Measurements from ENCODE around the gene SCO2.

SCO2 gene

GRCh38 chr22:50487290-50488005 lies 38.0 kb downstream of the SCO2 start:
- TF ChIP-seq, protein P1, sequence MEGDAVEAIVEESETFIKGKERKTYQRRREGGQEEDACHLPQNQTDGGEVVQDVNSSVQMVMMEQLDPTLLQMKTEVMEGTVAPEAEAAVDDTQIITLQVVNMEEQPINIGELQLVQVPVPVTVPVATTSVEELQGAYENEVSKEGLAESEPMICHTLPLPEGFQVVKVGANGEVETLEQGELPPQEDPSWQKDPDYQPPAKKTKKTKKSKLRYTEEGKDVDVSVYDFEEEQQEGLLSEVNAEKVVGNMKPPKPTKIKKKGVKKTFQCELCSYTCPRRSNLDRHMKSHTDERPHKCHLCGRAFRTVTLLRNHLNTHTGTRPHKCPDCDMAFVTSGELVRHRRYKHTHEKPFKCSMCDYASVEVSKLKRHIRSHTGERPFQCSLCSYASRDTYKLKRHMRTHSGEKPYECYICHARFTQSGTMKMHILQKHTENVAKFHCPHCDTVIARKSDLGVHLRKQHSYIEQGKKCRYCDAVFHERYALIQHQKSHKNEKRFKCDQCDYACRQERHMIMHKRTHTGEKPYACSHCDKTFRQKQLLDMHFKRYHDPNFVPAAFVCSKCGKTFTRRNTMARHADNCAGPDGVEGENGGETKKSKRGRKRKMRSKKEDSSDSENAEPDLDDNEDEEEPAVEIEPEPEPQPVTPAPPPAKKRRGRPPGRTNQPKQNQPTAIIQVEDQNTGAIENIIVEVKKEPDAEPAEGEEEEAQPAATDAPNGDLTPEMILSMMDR (IDR thresholded peaks at IDR 0.05; ENCODE audit: low read depth, low read length) = no peak
- no peak for DNase-seq (ENCODE audit: extremely low read depth, low read depth)

DNA sequence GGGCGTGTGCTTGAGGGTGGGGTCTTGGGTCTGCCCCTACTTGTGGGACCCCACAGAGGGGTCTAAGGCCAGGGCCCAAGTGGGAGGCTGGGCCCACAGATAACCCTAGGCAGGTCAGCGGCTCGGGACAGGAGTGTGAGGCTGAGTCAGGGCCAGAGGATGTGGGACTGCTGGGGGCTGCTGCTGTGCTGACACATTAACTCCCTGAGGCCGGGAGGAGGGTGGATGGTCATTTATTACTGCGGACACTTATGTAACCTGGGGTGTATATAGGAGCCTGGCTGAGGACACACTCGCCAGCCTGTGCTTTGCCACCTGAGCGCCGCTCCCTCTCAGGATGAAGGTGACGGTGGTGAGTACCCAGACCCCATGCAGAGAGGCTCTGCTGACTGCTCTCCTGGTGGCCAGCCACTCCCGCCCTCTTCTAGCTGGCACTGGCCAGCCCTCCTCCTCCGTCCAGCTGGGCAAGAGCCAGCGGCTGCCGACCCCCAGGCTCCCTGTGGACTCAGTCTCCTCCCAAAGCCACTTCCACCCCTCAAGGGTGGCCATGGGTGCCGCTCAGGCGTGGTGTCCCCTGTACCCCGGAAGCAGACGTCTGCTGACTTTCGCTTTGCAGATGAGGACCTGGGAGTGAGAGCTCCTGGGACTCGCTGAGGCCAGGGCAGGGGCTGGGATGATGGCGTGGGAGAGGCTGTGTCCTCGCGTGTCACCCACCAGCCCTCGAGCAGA lies 38.7 kb downstream of the SCO2 start, which contains the start of gene MIOX:
TSS of gene MIOX (plus strand) at position 299 of the 729 bp plus-strand sequence. CDS start at position 338, 39 bp downstream.
- TF ChIP-seq, protein P1 (IDR thresholded peaks at IDR 0.05; ENCODE audit: low read depth, low read length) = no peak
- no peak for DNase-seq (ENCODE audit: extremely low read depth, low read depth)

DNA sequence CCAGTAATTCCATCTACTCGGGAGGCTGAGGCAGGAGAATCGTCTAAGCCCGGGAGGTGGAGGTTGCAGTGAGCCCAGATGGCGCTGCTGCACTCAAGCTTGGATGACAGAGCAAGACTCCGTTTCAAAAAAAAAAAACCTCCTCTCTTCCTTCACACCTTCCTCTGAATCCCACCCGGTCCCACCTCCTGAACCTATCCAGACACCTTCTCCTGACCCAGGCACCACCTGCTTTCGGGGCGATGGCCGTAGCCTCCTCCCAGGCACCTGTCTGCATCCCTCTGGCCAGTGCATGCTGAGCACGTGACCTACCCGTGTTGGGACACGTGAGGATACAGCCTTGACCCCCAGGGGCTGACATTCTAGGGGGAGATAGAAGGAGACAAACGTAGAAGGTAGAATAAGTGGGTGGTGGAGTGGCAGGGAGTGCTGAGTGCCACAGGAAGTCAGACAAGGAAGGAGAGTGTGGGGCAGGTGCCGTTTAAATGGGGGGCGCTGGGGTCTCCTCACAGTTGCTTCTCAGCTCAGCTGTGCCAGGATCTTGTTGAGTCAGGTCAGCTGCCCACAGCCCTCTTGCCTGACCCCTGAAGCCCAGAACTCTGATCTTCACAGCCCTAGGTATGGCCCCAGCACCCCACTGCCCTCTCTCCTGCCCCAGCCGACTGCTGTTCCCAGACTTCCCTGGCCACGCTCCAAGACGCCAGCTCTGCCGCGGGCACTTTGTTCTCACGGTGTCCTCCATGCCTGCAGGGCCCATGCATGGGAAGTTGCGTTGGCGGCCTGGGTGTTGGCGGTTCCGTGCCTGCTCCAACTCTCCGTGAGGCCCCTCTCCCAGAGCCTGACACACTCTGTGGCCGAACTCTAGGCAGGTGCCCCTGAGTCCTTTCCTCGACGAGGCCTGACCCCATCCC lies 39.9 kb downstream of the SCO2 start:
- TF ChIP-seq, protein P1 (IDR thresholded peaks at IDR 0.05; ENCODE audit: low read depth, low read length) = no peak
- DNase-seq (ENCODE audit: extremely low read depth, low read depth) = no peak

GRCh38 chr22:50483977-50484853 lies 41.2 kb downstream of the SCO2 start:
- DNase-seq (ENCODE audit: extremely low read depth, low read depth) = no peak
- TF ChIP-seq, protein P1 (IDR thresholded peaks at IDR 0.05; ENCODE audit: low read depth, low read length) = no peak

DNA sequence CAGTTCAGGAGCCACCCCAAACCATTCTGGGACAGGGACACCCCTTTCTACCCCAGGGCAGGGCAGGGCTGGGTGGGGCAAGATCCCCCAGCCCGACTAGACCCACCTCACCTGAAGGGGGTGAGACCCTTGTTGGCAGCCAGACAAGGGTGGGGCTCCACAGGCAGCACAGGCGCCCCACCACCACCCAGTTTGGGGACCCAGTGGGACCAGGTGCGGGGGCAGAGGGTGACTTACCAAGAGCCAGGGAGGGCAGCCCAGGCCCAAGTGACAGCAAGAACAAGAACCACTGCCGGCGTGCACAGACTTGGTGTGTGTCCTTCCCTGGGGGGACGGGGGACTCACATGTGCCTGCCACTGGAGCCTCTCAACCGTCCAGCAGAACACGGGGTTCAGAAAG lies 41.8 kb downstream of the SCO2 start:
- TF ChIP-seq, protein P1 (IDR thresholded peaks at IDR 0.05; ENCODE audit: low read depth, low read length) = no peak
- DNase-seq (ENCODE audit: extremely low read depth, low read depth) = no peak

DNA sequence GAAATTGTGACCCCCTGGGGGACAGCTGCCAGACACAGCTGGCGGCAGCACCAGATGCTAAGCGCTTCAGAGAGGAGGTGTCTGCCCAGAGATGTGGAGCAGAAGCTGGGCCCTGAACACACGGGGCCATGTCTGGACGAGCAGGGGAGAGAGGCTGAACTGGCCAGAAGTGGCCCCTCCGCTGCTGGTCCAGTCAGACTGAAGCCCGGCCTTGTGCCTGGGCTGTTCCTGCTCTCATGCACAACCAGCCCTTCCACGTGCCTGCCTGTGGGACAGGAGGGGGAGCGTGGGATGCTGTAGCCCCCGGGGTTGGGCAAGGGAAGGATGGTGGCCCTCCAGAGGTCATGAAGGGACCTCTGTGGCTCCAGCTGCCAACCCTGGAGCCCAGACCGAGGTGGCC lies 42.3 kb downstream of the SCO2 start:
- no peak for DNase-seq (ENCODE audit: extremely low read depth, low read depth)
- TF ChIP-seq, protein P1 (IDR thresholded peaks at IDR 0.05; ENCODE audit: low read depth, low read length) = no peak

Data from AG09319 (cell line).